Activated T-helper 1 cell treated with Interleukin-2 at 50 U/mL for 16 hours (primary cell): ENCODE data around the gene EARS2.
"Not testable (repeated sequence)": the region's sequence is repeated elsewhere in the genome, so short reads cannot be mapped to it uniquely, and the experiment has no call there.

Experiments
- DNase-seq: peaks from one replicate; pipeline ENCODE4 v3.0.0-alpha.2; 2020; ENCODE audit warnings: low read depth

Gene EARS2

DNA sequence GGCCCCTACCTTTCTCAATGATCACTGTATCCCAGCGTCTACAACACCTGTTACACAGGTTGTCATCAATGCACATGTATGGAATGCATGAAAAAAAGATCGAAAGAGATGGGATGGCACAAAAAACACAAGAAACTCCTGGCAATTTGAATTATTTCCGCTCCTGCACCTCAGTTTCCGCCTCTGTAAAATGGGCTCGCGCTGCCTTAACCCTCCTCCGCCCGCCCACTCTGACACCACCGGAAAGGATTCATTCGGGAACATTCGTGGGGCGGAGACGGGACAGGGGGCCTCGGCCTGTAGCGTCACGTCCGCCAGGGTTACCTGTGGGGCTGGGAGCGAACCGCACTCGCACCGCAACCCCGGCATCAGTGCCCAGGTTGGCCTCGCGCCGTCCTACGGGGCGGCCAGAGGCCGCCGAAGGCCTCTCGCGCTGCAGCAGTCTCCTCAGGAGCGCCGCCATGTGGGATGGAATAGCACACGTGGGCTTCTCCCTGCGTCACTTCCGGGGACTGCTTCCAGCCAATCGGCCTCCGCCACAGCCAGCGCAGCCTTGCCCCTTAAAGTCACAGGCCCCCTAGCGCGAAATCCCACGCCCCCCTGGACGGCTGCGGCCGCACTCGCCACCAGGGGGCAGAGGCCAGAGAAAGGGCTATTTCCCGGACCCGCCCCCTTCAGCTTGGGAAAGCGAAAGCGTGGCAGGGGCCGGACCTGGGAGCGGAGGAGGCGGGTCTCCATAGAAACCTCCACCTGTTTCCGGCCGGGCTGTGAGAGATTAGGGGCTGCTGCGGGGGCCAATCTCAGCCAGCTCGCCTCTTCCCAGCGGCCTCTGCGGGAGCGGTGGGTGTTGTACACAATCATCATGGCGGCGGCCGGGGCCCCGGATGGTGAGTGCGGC is at the start of gene EARS2, which contains the start of gene UBFD1:
EARS2 (minus strand) TSS at position 470 of the 898 bp plus-strand sequence; CDS start at position 463, 7 bp downstream.
UBFD1 (plus strand) TSS at position 847 of the 898 bp plus-strand sequence; CDS start at position 863, 16 bp downstream.
- peak; percentile 89 for DNase-seq

DNA sequence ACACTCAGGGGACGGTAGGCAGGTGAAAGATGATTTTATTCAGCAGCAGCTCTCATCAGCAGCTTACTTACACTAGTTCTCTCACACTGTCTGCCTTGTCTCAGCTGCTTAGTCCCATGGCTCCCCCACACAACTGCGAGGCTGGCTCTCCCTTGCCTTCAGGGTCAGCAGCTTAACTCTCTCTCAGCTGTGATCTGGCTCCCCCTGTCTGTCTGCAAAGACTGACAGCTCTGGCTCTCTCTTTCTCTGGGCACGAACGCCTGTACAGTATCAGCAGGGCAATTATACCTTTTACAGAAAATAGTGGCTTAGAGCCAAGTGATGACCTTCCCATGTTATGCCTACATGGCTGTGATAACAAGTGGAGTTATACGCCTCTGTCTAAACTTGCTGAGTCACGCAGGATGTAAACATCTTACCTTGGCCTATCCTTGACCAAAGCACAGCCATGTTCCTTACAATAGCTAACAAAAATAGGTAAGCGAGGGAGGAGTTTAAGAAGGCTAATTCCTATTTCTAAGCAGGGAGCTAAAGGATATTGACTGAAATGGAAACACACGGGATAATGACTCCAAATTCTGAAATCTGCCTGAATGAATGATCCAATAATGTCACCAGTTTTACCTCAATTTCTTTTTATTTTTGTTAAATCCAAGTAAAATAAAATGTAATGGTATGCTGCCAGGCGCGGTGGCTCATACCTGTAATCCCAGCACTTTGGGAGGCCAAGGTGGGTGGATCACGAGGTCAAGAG is 40.0 kb upstream of the EARS2 start:
- DNase-seq, result no peak

DNA sequence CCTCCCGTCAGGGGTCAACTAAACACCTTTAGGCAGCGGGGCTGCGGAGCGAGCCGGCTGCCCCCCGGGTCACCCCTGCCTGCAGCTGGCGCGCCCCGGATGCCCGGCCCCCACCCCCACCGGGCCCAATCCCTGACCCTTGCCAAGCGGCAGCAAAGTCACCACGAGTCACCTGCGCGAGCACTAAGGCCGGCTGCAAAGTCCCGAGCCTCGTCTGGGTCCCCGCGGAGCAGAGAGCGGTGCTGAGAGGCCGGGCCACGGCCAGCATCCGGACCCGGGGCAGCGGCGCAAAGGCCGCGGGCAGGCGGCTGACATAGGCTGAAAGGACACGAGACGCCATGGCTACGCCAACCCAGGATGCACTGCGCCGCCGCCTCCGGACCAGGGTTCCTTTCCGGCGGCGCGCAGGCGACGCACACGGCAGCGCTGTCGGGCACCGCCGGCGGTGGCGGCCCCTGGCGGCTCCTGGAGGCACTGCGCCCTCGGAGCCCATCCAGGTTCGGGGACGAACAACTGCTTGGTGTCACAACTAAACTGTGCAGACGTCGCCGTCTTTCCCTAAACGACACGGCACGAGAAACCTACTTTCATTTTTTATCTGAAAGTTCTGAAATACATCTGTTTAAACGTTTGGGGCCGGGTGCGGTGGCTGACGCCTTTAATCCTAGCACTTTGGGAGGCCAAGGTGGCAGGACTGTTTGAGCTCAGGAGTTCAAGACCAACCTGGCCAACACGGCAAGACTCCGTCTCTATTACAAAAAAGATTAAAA is 39.0 kb upstream of the EARS2 start, which contains the start of gene NDUFAB1:
NDUFAB1 (minus strand) TSS at position 366 of the 770 bp plus-strand sequence; CDS start at position 340, 26 bp downstream.
- DNase-seq, result peak; percentile 88

DNA sequence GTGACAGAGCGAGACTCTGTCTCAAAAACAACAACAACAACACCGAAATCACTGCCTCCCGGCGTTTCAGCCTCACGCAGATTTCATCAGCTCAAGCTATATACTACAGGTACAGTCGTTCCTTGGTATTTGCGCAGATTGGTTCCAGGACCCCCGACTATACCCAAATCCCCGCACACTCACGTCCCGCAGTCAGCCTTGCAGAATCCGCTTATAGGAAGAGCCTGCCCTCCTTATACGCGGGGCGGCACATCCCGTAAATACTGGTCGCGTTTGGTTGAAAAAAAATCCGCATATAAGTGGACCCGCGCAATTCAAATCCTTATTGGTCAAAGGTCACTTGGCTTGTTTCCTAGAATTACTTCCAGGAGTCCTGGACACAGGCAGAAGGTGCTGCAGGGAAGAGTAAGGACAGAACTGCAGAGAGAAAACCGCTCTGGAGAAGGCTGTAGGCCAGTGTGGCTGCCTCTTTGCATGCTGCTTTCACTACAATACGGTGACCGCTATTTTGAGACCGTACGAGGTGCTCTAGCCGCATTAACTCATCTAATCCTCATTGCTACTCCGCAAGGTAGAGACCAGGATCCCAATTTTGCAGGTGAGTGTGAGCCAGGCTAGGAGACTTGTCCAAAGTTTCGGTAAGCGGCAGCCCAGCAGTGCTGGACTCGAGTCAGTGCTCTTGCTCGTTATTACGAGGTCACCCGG is 38.2 kb upstream of the EARS2 start:
- no peak for DNase-seq

DNA sequence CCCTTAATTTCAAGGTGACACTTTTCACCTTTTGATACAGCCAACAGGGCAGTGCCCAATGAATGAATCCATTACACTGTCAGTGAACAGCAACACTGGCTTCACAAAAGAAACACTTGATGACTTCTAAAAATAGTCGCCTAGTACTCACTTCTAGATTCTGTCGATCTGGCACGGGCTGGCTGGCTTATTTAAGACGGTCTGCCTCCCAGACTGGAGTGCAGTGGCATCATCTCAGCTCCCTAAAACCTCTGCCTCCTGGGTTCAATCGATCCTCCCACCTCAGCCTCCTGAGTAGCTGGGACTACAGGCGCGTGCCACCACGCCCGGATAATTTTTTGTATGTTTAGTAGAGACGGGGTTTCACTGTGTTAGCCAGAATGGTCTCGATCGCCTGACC is 37.0 kb upstream of the EARS2 start:
- DNase-seq, result no peak

DNA sequence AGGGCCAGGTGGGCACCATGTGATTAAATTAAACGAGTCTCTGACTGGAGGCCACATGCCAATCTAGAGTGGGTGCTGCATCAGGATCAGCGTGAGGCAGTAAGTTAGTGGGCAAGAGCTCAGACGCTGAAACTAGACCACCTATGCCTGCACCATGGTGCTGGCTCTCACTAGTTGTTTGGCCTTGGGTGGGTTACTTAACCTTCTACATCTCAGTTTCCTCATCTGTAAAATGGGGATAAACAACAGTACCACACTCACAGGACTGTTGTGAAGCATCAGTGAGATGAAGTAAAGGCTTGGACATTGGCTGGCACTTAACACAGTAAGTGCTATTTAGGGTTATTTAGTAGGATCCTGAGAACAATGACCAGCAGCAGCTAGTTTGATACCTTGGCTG is 33.0 kb upstream of the EARS2 start:
- no peak for DNase-seq

DNA sequence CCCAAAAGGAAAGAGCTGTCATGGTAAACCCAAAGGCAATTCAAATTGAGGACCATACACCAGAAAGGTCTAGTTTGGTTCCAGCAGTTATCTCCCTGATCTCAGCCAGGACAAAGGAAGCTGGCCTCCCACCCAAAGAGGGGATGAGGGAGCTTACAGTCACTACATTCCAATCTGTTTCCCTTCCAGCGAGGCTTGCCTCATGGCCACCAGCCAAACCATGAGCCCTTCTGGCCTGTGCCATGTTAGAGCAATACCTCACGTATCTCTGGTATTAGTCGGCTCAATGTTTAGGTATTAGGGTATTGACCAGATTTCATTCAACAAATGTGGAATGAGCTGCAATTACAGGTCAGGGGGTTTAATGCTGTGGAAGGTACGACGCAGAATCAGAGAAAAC is 30.6 kb upstream of the EARS2 start:
- DNase-seq, result no peak

DNA sequence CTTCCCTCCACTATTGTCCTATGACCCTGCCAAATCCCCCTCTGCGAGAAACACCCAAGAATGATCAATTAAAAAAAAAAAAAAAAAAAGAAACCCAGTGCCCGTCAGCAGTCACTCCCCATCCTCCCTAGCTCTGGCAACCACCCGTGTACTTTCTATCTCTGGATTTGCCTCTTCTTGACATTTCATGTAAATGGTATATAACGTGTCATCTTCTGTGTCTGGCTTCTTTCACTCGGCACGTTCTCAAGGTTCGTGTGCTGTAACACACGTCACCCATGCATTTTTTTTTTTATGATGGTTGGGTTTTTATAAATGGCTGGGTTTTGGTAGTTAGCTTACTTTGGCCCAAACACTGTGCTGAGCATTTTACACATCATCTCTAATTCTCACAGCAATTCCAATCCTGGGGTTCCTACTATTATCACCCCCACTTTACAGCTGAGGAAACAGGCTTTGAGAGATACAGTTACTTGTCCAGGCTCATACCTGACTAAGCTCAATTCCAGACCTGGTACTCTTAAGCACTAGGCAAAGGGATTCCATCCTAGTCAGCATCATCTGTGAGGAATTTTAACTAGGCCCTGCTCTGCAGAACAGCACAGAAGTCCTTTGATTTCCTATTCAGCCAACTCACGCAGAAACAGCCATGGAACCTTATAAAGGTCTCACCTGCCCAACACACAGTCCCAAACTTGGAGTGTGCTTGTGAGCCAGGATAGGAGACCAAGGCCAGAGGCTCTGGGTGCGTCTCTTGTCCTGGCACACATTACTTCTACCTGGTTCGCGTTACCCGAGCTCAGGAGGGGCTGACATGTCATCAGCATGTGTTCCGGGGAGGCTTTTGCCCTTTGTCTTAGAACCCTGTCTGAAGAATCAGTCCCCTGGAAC is 27.3 kb upstream of the EARS2 start:
- DNase-seq, result no peak

DNA sequence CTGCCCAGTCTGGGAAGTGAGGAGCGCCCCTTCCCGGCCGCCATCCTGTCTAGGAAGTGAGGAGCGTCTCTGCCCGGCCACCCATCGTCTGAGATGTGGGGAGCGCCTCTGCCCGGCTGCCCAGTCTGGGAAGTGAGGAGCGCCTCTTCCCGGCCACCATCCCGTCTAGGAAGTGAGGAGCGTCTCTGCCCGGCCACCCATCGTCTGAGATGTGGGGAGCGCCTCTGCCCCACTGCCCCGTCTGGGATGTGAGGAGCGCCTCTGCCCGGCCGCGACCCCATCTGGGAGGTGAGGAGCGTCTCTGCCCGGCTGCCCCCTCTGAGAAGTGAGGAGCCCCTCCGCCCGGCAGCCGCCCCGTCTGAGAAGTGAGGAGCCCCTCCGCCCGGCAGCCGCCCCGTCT is 26.1 kb upstream of the EARS2 start:
- not testable (repeated sequence) for DNase-seq

DNA sequence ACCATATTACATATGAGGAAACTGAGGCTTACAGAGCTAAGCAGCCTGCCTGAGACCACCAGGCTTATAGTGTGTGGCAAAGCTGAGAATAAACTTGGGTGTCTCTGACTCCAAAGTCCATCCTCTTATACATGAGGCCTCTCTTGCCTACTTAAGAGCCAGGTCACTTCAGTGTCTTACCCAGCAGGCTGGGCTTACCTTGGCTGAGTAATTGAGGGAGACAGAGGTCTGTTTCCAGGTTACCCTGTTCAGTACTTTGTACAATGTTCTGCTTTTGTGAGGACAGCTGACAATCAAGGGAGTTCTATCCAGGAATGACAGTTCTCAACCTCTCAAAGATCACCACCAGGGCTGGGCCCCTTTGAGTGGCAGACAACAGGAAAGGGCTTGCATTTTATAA is 24.6 kb upstream of the EARS2 start:
- DNase-seq, result no peak

DNA sequence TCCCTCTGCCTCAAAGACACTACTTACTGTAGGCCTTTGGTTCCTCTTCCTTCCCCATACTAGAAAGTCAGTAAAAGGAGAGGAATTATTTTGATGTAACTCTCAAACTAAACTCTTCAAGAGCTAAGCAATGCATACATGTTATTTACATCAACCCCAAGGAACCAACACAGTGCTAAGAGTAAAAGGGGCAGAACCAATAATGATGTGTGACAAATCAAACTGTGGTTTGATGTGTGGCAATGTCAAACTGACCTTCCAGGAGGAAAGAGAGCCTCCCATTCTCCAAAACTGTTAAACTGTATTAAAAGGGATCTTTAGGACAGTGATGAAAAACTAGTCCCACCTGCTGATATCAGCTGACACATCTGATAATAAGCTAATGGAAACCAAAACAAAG is 23.2 kb upstream of the EARS2 start:
- DNase-seq, result no peak

DNA sequence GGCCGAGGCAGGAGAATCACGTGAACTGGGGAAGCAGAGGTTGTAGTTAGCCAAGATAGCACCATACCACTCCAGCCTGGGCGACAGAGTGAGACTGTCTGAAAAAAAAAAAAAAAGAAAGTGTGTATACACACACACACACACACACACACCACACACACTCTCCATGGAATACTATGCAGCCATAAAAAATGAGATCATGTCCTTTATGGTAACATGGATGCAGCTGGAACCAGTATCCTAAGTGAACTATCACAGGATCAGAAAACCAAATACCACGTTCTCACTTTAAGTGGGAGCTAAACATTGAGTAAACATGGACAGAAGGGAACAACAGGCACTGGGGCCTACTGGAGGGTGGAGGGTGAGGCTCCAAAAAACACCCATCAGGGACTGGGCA is 22.2 kb upstream of the EARS2 start:
- no peak for DNase-seq

DNA sequence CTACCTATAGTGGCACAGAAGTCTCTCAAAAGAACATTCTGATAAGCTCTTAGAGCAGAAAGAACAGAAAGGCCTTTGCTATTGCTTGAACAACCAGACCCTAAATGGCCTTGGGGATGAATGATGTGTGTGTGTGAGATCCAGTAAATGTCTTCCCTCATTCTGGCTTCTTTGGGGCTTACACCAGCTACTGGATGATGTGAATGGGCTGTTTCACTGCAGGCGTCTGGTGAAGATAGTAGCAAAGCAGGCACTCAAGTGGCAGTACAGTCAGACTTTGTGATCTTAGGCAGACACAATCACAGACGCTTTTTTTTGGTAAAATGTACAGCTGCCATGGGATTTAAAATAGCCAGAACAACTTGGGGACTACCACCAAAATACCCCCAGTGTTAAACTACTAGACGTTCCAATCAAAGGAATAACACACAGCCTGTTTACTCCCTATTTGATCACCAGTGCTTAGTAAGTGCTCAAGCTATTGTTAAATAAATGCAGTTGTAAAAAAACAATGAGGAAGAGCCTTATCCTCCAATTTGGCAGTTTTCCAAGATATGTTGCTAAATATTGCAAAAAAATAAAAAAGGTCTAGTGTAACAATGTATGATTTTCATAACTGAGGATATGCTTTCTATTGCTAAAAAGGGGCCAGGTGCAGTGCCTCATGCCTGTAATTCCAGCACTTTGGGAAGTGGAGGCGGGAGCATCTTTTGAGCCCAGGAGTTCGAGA is 21.1 kb upstream of the EARS2 start:
- DNase-seq, result no peak

DNA sequence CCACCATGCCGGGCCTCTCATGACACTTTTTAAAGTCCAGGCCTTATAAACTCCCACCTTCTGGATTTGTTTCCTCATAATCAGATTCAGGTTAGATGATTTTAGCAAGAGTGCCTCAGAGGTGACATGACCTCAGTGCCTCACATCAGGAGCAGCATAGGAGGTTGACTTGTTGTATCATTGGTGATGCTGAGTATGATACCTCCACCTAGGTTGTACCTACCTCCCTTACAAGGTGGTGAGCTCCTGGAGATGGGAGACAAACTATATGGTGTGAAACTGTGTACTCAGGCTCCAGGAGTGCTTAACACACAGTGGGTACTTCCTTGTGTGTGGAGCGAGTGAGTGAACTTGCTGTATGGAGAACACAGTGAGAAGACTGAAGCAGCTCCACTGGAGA is 20.3 kb upstream of the EARS2 start:
- DNase-seq, result no peak

DNA sequence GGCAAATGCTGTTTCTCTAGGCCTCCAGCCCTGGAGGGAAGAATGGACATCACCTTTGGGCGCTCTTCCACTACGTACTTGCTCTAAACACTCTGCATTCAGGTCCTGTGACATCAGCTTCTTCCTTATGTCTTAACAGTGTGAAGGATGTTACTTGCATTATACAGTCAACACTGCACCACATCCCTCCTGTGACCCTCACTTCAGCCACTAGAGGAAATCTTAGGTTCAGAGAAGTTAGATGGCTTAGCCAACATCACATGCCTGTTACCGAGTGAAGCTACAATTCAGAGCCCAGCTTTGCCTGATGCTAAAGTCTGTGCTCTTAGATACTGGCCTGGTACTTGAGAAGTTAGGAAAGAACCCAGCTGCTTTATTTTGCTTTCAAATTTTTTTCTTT is 18.7 kb upstream of the EARS2 start:
- DNase-seq, result no peak

DNA sequence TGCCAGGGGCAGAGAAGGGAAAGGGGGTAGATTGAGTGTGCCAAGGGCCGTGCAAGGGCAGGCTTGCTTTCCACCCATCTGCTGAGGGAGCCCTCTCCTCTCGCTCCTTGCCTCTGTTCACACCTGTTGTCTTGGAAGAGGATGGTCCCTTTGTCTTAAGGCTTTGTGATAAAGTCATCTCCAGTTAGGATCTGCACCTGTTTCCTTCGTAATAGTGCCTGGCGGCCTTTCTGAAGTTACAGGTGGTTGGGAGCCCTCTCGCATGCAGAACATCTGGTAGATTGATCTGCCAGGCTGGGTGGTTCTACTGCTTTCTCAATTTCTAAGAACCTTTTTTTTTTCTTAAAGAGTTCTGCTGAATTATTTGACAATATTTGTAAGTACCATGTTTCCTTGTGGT is 16.7 kb upstream of the EARS2 start:
- DNase-seq, result no peak

DNA sequence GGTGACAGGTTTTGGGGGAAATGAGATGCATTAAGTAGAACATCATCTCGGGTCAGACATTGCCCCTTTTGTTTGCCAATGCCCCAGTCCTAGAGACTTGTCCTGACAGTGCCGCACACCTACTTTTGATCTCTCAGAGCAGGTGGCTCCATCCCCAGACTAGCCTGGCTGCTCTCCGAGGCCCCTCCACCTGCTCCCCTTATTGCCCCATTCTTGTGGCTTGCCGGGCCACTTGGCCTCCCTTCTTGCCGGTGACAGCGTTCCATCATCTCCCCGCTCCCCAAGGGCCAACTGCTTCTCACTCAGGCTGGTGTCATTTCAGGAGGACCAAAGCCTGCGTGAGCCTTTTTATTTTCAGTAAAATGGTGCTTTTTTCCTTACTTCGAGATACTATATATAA is 15.2 kb upstream of the EARS2 start:
- DNase-seq, result no peak

DNA sequence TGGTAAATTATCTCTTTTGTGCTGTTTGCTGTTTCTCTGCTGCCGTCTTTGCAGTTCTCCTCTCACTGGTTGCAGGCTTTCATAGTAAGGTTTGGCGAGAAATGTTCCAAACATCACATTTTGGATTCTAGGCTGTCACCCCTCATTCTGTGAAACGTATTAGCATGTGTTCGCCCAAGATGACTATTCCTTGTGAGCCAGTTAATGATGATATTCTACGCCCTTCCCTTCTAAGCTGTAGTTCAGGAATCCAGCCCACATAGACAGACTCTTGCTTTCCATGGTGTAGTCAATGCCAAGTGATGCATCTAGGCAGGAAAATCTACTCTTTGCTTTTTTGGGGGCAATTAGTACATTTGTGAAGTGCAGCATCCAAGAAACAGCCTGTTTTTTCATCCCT is 14.7 kb upstream of the EARS2 start:
- DNase-seq, result no peak

DNA sequence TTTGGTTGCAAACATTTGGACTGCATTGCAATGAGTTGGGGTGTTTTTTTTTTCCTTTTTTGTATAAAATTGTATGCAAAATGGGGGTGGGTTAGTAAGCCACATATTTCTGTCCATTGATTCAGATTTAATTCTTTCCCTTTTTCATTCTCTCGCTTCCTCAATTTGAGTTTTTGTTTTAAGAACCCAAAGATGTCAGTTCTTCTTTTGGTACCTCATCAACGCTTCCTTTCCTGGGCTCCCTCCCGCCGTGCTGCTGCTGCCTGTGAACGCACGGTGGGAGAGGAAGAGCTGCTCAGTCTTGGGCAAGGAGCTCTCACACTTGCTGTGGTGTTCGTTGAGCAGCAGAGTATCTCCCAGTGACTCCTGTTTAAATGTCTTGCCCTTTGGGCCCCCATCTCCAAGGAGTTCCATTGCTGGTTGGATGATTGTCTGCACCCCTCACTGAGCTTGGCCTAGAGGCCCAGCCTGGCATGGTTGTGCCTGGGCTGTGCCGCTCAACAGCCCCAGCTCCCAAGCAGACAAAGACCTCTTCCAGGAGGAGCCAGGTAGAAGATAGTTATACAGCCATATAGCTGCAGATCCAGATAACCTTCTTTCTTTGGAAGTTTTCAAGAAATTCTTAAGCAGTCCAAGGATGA is 14.0 kb upstream of the EARS2 start:
- DNase-seq, result no peak
